GM18499 (cell line): Measurements from ENCODE around the gene PCP4.

Experiments used
- ATAC-seq: cut with Tn5 transposase; IDR thresholded peaks from one replicate; pipeline ENCODE4 v1.9.1; 2021; ENCODE audit warnings: moderate number of reproducible peaks; ENCODE audit not compliant: insufficient read depth, unreplicated experiment

The PCP4 gene

DNA sequence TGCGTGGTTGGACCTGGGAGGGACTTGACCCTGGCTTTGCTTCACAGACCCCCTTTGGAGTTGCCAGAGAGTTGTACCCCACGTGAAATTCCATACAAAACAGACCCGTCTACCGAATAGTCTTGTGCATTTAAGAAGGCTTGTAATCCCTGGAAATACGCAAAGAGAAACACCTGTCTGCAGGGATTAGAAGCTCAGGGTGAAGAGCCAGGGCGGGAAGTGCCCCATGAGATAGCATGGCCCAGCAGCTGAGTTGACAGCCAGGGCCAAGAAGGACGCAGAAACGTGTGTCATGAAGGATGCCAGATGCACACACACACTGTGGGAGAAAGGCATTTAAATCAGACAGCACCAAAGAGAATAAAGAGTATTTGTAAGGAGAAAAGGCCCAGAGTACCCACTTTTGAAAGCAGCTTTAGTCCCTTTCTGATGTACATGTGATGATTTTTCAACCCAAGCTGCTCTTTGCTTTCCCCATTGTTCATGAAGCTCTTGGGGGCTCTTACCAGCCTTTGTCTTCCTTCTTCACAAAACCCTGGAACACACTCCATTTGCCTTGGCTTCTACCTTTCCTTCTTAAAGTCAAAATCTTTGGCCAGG, 46.6 kb downstream of the PCP4 start:
- no peak for ATAC-seq

DNA sequence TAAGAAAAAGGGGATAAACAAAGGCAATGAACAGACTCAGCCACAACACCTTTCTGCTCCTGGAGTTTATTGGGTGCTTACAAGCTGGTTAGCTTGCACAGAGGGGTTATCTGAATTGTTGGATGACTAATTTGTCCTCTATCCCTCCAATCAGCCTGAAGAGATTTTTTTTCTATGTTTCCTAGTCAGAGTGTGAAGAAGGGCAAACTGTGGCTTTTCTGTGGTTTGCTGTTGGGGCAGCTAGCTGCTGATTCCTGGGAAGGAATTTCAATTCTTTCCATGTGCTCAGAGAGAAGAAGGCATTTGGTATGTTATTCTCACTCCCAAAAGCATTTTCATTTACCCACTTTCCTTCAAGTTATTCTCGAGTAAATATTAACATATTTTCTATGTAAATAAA, 48.6 kb downstream of the PCP4 start:
- ATAC-seq = no peak

DNA sequence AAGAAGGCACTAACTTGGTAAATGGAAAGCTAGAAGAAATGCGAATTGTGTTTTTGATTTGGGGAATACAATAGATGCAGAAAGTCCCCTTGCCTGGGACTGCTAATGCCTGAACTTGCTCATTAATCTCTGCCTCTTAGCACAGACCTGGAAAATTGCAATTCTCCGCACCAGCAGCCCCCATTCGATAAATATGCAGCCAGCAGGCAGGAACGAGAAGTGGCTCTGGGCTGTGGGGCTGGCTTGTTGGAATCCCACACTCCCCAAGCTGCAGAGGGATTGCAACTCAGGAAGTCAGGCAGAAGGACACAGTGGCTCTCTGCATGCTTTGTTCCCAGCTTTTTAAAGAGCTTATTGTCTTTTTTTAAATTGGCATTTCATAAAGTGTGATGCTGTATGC, 51.3 kb downstream of the PCP4 start:
- ATAC-seq = no peak

DNA sequence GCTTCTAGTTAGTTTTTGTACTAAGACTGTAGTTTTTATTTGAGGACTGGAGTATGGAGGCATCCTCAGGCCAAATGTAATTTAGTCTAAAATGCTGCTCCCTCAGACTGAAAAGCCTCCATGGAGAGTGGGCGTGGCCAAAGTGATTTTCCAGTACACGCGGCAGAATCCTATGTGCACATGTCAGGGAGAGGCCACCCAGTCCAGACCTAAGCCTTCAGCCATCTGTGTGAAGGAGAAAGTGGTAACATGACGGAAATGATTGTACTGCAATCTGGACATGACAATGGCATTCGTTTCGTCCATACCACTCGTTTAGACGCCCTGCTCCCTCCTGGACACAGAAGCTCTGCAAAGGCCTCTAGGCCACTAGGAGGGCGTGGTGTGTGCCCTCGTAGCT, 56.2 kb downstream of the PCP4 start:
- no peak for ATAC-seq

DNA sequence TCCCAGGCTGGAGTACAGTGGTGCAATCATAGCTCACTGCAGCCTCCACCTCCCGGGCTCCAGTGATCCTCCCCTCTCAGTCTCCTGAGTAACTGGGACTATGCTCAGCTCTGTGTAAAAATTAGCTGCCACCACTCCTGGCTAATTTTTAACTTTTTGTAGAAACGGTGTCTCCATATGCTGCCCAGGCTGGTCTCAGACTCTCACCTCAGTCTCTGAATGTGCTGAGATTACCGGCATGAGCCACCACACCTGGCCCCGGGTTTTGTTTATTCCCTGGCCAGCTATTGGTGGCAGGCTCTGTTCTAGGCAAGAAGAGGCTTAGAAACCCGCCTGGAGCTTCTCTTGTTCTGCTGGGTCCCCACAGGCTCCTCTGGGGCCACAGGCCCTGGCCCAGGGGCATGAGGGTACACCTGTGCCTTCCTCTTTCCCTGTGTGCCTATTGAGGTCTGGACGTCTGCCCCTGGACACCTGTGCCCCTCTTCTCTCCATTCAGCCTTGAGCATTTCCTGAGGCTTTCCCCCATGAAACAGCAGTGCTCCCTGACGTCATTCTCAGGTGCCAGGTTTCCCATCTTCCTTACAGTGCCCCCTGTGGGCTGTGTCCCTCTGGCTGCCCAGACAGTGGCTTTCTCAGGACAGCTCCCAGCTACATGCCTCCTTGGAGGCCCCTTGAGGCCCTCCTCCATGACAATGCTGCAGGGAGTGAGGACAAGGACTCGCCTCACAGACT, 57.5 kb downstream of the PCP4 start:
- no peak for ATAC-seq

DNA sequence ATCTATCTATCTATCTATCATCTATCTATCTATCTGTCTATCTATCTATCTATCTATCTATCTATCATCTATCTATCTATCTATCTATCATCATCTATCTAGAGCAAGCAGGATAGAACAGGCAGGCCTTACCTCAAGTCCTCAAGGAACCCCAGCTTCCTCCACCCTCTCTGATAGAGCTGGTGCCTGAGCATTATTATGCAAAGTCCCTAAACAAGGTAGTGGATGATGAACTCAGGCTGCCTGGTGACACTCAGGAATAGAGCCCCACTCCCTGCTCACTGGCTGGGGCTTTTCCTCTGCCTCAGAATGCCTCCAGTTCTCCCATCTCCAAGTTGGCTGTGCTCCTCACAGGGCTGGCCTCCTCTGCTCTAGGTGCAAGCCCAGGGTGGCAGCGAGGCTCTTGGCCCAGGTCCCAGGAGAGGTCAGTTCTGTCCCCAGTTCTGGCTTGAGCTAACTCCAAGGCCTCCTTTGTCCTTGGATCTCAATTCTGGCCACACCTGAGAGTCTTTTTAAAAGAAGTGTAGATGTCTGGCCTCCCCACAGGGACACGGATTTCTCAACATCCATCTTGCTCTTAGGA, 60.2 kb downstream of the PCP4 start:
- ATAC-seq = no peak

DNA sequence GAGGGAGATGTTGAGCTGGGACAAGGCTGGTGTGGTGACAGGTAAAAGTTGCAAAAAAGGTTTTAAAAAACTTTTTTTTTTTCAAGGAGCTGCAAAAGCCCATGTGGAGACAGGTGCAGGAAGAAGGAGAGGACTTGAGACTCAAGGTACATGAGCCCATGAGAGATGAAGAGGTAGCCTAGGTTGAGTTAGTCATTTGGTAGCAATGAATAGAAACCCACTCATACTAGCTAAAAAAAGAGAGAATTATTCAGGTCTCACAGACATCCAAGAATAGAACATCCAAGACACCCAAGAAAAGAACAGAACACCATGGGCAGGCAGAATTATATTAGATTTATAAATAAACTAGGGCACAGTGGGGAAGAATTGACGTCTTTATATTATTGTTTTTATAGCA, 65.1 kb downstream of the PCP4 start:
- ATAC-seq = no peak

DNA sequence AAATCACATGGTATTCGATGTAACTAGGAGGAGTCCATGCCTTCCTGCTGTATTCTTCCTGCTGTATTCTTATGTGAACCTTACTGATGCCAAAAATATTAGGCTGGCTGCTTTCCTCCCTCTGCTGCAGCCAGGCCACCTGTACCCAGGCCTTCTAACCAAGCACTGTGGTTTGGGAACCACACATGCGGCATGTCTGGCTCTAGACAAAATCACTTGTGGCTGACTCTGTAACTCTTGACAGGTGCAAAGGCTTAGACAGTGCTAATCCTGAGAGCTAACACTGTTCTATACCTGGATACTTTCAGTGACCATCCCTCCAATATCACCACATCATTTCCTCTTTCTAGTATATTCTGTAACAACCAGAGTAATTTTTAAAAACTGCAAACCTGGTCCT, 67.7 kb downstream of the PCP4 start:
- no peak for ATAC-seq

DNA sequence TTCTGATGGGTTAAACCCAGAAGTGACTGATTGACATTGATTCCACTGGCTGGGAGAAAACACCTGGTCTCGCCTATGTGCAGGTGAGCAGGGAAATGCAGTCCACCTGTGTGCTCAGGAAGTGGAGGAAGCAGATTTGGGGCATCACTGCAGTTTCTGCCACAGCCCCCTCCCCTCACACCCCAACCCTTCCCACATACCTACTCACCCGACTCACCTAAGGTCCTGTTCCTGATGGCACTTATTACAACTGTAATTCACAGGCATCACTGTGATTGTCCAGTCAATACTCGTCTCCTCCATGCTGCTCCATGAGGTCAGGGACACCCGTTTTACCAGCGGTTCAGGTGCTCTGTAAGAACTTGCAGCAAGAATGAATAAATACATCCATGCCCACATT, 68.5 kb downstream of the PCP4 start:
- no peak for ATAC-seq

DNA sequence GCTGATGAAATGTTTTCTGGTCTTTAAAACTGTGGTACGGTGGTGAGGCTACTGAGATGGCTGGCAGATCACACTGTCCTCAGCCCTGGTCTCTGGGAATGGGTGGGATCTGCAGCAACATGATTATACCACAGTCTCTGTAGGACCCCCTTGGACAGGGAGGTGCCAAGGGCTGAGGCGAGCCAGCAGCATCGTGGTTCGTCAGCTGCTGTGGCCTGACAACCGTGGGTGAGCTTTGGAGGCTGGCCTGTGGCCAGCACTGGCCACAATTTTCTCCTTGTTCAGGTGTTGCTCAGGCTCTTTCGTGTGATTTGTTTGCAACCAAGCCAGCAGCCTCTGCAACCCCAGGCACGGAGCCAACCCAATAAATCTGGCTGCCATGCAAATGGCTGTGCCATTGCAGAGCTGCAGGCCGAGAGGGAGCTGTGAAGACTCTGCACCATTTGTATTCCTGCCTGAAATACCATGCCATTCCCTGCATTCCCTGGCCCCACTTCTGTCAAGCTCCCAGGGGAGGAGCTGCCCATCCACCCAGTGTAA, 70.9 kb downstream of the PCP4 start:
- ATAC-seq = no peak

DNA sequence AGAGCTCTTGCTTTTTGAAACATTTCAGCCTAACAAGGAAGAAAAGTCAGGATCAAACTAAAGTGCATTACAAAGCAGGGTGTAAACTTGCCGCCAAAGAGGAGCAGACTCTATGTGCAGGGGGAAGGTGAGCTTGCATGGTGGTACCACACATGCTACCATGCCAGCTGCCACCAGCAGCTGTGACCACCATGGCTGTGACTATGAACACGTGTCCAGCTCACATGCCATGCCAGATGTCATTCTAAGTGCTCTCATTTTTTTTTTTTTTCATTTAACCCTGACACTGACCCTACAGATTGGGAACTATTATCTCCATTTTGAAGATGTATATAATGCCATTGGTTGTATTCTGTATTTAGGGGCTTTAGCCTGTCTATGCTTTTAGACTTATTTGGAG, 79.0 kb downstream of the PCP4 start:
- no peak for ATAC-seq

DNA sequence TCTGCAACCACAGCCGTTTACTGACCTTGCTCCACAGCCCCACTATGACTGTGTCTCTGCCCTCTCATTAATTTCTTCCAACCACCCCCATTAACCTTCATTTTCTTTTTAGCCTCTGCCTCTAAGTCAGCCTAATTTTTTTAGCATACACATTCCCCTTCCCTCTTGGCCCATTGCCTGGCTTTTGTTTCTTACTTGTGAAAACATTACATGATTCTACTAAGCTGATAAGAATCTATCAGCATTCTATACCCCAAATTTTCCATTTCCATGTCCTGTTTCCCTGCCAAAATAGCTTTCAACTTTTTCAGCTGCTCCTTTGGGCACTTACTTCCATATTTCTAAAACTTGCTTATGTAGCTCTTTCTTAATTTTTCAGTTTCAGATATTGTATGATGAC, 79.8 kb downstream of the PCP4 start:
- no peak for ATAC-seq

DNA sequence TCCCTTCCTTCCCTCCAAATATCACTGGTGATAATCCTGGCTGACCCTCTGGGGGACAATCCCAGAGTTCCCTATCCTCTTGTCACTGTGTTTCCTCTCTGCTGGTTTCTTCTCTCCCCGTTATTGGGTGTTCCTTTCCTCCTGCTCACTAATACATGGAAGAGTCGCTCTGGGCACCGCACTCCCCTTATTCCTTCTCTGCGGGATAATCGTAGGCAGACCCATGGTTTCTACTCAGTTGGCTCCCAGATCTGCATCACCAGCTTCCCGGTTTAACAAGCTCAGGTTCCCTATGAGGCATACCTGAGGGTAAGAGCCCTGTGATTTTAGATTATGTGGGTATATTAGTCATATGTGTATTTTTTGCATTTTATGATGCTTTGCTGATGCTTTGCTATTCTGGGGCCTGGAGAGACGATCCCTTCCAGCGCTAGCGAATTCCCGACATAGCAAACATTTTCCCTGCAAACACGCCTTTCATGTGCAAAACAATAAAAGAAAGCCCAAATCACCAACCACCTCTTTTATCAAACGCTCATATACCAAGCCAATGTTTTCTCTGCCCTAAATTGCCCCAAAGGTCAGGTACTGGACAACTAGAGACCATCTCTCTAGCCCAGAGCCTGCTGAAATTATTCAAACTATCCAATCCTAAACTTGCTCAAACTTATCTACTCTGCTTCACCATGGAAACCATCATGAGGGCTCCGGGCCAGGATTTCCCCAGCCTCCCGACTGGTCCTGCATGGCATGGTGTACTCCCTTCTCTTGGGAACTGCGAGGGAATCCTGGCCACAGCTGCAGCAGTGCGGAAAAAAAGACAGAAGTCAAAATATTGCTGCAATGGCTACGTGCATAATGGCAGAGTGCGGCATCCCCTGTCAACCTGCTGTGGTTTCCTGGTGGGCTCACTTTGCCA, 84.2 kb downstream of the PCP4 start:
- no peak for ATAC-seq

DNA sequence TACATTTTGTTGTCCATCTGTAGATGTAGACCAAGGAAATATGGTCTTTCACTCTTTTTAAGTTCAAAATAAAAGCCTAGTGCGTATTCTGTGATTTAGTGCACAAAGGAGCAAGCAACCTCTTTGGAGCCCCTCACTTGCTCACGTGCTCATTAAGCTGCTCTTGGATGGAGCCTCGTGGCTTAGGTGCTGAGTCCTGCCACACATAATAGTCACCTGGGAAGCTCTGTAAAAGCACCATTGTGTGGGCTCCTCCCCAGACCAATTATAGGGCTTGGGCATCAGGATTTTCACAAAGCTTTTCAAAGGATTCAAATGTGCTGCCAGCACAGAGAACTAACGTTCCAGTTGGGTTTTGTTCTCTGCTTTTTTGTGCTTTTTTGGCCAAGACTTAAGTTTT, 85.0 kb downstream of the PCP4 start:
- ATAC-seq = no peak

DNA sequence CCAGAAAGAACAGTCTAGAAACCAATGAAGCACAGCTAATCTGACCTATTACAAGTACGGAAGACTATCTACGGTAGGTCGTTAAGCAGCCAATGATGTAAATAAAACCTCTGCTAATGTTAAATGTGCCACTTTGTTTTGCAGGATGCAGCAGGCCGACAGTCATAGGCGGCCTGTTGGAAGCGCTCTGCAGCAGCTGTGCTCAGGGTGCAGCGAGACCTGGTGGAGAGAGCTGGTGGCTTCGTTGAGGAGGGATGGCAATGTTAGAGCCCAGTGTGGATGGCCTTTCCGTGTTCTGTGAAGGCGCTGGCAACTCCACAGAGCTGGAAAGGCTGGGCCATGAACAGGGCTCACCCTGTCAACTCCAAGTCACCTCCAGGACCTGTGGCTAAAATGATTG, 87.3 kb downstream of the PCP4 start:
- ATAC-seq = no peak

DNA sequence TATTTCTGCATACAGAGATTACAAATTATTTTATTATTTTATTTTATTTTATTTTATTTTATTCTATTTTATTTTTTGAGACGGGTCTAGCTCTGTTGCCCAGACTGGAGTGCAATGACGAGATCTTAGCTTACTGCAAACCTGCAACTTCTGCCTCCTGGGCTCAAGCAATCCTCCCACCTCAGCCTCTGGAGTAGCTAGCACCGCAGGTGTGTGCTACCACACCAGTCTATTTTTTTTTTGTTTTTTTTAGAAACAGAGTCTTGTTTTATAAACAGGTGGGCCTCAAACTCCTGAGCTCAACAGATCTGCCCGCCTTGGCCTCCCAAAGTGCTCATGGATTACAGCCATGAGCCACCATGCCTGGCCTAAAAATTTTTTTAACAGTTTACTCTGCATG, 88.1 kb downstream of the PCP4 start:
- ATAC-seq = no peak

DNA sequence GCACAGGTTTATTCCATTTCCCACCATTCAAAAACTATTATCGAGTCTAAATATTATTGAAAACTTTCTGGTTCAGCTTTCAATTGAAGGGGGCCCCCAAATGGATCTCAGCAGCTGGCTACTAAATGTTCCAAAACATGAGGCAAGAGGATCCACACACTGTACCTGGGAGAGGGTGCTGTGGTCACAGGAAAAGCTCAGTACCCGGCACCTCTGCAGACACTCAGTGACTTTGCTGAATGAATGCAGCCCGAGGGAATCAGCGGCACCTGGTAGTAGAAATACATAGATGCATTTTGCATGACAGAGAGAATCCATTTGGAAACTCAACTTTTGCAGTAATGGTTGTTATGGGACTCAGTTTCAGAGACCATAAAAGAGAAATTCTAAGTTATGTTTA, 89.3 kb downstream of the PCP4 start:
- ATAC-seq = no peak

DNA sequence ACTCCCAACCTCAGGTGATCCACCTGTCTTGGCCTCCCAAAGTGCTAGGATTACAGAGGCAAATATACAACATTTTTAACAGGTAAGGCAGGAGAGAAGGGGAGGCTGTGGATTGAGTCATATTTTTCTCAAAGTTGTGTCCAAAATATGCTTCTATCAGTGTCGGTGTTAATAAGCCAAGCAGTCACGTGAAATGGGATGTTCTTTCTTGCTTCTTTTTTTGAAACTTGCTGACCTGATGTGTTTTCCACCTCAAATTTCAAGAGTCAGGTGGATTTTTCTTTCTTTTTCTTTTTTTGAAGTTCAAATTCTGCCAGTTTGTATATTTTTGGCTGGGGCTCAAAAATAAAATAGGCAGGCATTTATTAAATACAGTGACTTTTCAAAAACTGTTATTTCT, 91.5 kb downstream of the PCP4 start:
- no peak for ATAC-seq

DNA sequence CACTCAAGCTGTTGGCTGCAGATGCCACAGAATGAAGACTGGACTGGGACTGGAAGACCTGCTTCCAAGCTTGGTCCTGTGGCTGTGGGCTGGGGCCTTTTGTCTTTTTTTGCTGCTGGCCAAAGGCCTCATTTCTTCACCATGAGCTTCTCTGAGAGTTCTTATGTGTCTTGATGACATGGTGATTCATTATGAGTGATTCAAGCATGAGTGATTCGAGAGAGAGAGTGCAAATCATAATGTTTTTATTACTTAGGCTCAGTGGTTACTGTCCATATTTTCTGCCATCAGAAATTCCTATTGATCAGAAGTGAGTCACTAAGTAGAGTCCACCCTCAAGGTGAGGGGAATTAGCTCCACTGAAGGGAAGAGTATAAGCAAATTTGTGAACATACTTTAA, 94.0 kb downstream of the PCP4 start:
- ATAC-seq = no peak

DNA sequence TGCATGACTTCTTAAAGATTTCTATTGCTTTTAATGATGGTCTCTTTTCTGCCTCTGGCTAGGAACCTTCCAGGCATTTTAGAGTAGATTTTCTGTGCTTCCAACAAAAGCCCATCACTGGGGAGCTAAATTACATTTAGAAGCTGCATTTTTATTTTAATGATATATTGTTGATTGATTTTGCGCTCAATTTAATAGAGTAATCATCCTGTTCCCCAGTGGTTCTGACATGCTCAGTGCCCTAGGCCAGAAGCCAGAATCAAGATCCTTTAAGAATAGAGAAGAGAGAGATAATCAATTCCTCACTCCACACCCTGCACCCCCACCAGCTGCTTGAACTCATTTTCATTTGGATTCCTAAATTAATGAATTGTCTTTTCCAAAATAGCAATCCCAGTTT, 97.8 kb downstream of the PCP4 start:
- ATAC-seq = no peak

DNA sequence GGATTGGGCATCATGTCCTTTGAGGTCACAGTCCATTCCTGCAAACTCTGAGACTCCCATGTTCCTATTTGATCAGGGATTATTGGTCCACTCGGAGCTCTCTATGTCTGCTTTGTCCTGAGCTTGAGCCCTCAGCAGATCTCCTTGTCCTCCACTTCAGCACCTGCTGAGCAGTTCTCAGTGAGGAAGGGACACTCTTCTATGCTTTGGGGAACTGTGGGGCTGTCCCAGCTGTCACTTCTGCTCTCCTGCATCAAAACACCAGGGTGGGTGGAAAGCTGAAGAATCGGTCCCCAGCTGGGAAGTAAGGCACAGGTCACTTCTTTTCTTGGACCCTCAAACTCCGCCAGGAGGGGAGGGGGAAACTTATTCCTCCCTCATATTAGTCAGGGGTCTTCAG, 99.5 kb downstream of the PCP4 start:
- no peak for ATAC-seq
